Measurements from ENCODE around the gene ZNF474.

The ZNF474 gene

GRCh38 chr5:122153774-122154173 lies 24.4 kb downstream of the ZNF474 start:
- DNase-seq (ENCODE audit: low read depth): no peak

GRCh38 chr5:122154491-122154890 lies 25.1 kb downstream of the ZNF474 start:
- DNase-seq (ENCODE audit: low read depth): no peak

GRCh38 chr5:122154910-122155309 lies 25.6 kb downstream of the ZNF474 start:
- DNase-seq (ENCODE audit: low read depth): no peak

GRCh38 chr5:122155546-122155945 lies 26.2 kb downstream of the ZNF474 start:
- DNase-seq (ENCODE audit: low read depth): no peak

GRCh38 chr5:122156724-122157325 lies 27.5 kb downstream of the ZNF474 start:
- no peak for DNase-seq (ENCODE audit: low read depth)

- DNase-seq (ENCODE audit: low read depth): no peak
Observed at GRCh38 chr5:122162100-122162638, 32.8 kb downstream of the ZNF474 start.

- DNase-seq (ENCODE audit: low read depth): no peak
Observed at GRCh38 chr5:122163121-122164069, 34.0 kb downstream of the ZNF474 start.

GRCh38 chr5:122164070-122164435 lies 34.7 kb downstream of the ZNF474 start:
- no peak for DNase-seq (ENCODE audit: low read depth)

- no peak for DNase-seq (ENCODE audit: low read depth)
Observed at GRCh38 chr5:122164831-122165558, 35.6 kb downstream of the ZNF474 start.

- no peak for DNase-seq (ENCODE audit: low read depth)
Observed at GRCh38 chr5:122165559-122166078, 36.3 kb downstream of the ZNF474 start.

- DNase-seq (ENCODE audit: low read depth): no peak
Observed at GRCh38 chr5:122169350-122170103, 40.2 kb downstream of the ZNF474 start.

GRCh38 chr5:122170620-122171019 lies 41.3 kb downstream of the ZNF474 start:
- no peak for DNase-seq (ENCODE audit: low read depth)

- DNase-seq (ENCODE audit: low read depth): no peak
Observed at GRCh38 chr5:122172207-122172606, 42.9 kb downstream of the ZNF474 start.

GRCh38 chr5:122173474-122174415 lies 44.4 kb downstream of the ZNF474 start:
- DNase-seq (ENCODE audit: low read depth): no peak

GRCh38 chr5:122175091-122175490 lies 45.7 kb downstream of the ZNF474 start:
- DNase-seq (ENCODE audit: low read depth): no peak

- DNase-seq (ENCODE audit: low read depth): no peak
Observed at GRCh38 chr5:122175852-122176251, 46.5 kb downstream of the ZNF474 start.

GRCh38 chr5:122177161-122177560 lies 47.8 kb downstream of the ZNF474 start:
- DNase-seq (ENCODE audit: low read depth): no peak

GRCh38 chr5:122179701-122180100 lies 50.4 kb downstream of the ZNF474 start:
- no peak for DNase-seq (ENCODE audit: low read depth)

- DNase-seq (ENCODE audit: low read depth): no peak
Observed at GRCh38 chr5:122180146-122180712, 50.9 kb downstream of the ZNF474 start.

All from stimulated activated CD8-positive, alpha-beta memory T cell treated with anti-CD3 and anti-CD28 coated beads, Interleukin-4, amount 100 ng/mL, for 24 hours (primary cell).